CD4-positive, alpha-beta T cell (primary cell): Measurements from ENCODE around the gene SMIM41. TPM values are rescaled to one million over a fixed set of nuclear protein-coding genes. Genes with fewer than 3 reads are reported as not detected.

Experiments used
- ATAC-seq: fragments of 200-7000 bp; cut with Tn5 transposase; one replicate; pipeline ENCODE4 v1.10.0; 2022; ENCODE audit warnings: mild to moderate bottlenecking; ENCODE audit not compliant: poor library complexity
- CTCF ChIA-PET: fragments of 350-600 bp; sonication (Branson Sonifier 250); formaldehyde crosslinking; loops from one replicate; lab custom pipeline; 2021; ENCODE audit warnings: antibody characterized with exemption, inconsistent platforms; lab: Charles Lee
- POLR2A ChIA-PET: fragments of 350-600 bp; sonication (Branson Sonifier 250); formaldehyde crosslinking; loops from one replicate; lab custom pipeline; 2021; ENCODE audit warnings: antibody characterized with exemption, inconsistent platforms; lab: Charles Lee
- DNase-seq, 14 experiments: peaks; one replicate each; pipeline ENCODE4 v3.0.0-alpha.2; 2013 to 2020; ENCODE audit warnings: mixed read lengths in 2 of 14
- H3K27ac ChIP-seq, 2 donors: one replicate each; pipeline versions ENCODE4 v1.5.1 to v1.7.0; 2013; ENCODE audit warnings: low read length in 2 of 2, low read depth in 1 of 2, mild to moderate bottlenecking in 1 of 2
- H3K27me3 ChIP-seq, 2 experiments: 1 replicate in 1 of 2; 2 replicates in 1 of 2; pipeline versions ENCODE4 v1.6.1 to v1.7.0; 2013; ENCODE audit warnings: low read length in 2 of 2, control low read depth in 1 of 2, mild to moderate bottlenecking in 1 of 2, moderate library complexity in 1 of 2; ENCODE audit not compliant: insufficient read depth in 2 of 2, control insufficient read depth in 1 of 2
- H3K36me3 ChIP-seq: one replicate; pipeline ENCODE4 v1.6.1; 2013; ENCODE audit warnings: low read length, control low read depth; ENCODE audit not compliant: insufficient read depth
- H3K4me1 ChIP-seq: one replicate; pipeline ENCODE4 v1.6.1; 2013; ENCODE audit warnings: low read length, control low read depth; ENCODE audit not compliant: insufficient read depth
- H3K4me3 ChIP-seq: one replicate; pipeline ENCODE4 v1.5.1; 2013; ENCODE audit warnings: mild to moderate bottlenecking, low read length, moderate library complexity
- H3K9me3 ChIP-seq, 2 experiments: 1 replicate in 1 of 2; 2 replicates in 1 of 2; pipeline versions ENCODE4 v1.6.1 to v1.7.0; 2013; ENCODE audit warnings: low read length in 2 of 2, mild to moderate bottlenecking in 2 of 2, control low read depth in 1 of 2, moderate library complexity in 1 of 2; ENCODE audit not compliant: control insufficient read depth in 1 of 2, insufficient read depth in 1 of 2
- H3K27ac Mint-ChIP-seq: one replicate; pipeline ENCODE4 v1.8.0; 2020; ENCODE audit warnings: mixed read lengths
- H3K27me3 Mint-ChIP-seq: one replicate; pipeline ENCODE4 v1.8.0; 2021; ENCODE audit warnings: mixed read lengths
- H3K36me3 Mint-ChIP-seq: one replicate; pipeline ENCODE4 v1.8.0; 2021; ENCODE audit warnings: low read depth, mixed read lengths
- H3K4me1 Mint-ChIP-seq: one replicate; pipeline ENCODE4 v1.8.0; 2021; ENCODE audit warnings: low read depth, mixed read lengths
- H3K4me3 Mint-ChIP-seq: one replicate; pipeline ENCODE4 v1.8.0; 2020; ENCODE audit warnings: mild to moderate bottlenecking, mixed read lengths
- H3K9me3 Mint-ChIP-seq: one replicate; pipeline ENCODE4 v1.8.0; 2020; ENCODE audit warnings: mixed read lengths
- CTCF ChIP-seq: fragments of 200-600 bp; IDR thresholded peaks from one replicate; pipeline ENCODE4 v1.8.0; 2022; ENCODE audit warnings: antibody characterized with exemption, mild to moderate bottlenecking
- intact Hi-C, 2 experiments: fragments of 100-400 bp; cut with DNase I in 1 of 2; cut with micrococcal nuclease in 1 of 2; formaldehyde crosslinking; loops; one replicate each; pipeline versions ENCODE4 v1.15.1 to v1.9.0; 2023 to 2025; cut with DNase I, micrococcal nuclease
- total RNA-seq, 174 experiments: library from RNA in 2 of 174; stranded (reverse) in 2 of 174; gene quantifications; one replicate each; pipeline ENCODE4 v1.2.3 and lab custom pipeline; 2021 to 2026

Gene SMIM41
- total RNA-seq, 2 experiments from 2014 or later, result not detected

- ChIA-PET POLR2A (interaction anchor here (1.6 to 2.0 kb wide), 2 partner anchors 9 to 10 kb away, joined by 5 read pairs; partner anchors contain the start of genes ATG101 and NR4A1), CTCF (interaction anchor here (1.1 to 1.2 kb wide), 2 partner anchors 9 to 34 kb away, joined by 3 to 9 read pairs; no protein-coding TSS in a partner anchor)
- DNase-seq (no peak), ATAC-seq (no peak)
- no peaks in the 10 kb centered on the region for H3K4me1 ChIP-seq
- Mint-ChIP-seq H3K9me3 (no peaks in the 10 kb centered on the region), H3K27me3 (no peaks in the 10 kb centered on the region), H3K4me3 (no peak overlapping the region), H3K4me1 (no peaks in the 10 kb centered on the region), H3K27ac (no peak overlapping the region), H3K36me3 (peaks cover 4% of the 10 kb centered on the region)
- no peaks in the 10 kb centered on the region for H3K27me3 ChIP-seq
- H3K36me3 ChIP-seq, result peaks cover 10% of the 10 kb centered on the region
- intact Hi-C loops, result no loop called here
- no peak overlapping the region for H3K27ac ChIP-seq
- no peaks in the 10 kb centered on the region for H3K9me3 ChIP-seq
- no peak for TF ChIP-seq CTCF
- no peak overlapping the region for H3K4me3 ChIP-seq
Measured at GRCh38 chr12:52059582-52060497, 19.7 kb upstream of the SMIM41 start.

GRCh38 chr12:52060498-52061177 lies 18.9 kb upstream of the SMIM41 start:
- ChIA-PET POLR2A (interaction anchor here (1.6 to 2.2 kb wide), 3 partner anchors 9 to 10 kb away, joined by 5 to 6 read pairs (median 5); partner anchors contain the start of genes ATG101 and NR4A1), CTCF (interaction anchor here (2.5 kb wide), 1 partner anchor 35 kb away, joined by 11 read pairs; no protein-coding TSS in a partner anchor)
- DNase-seq, result no peak
- TF ChIP-seq CTCF, result no peak
- intact Hi-C loops, result no loop called here
- Histone ChIP-seq H3K27ac (no peak overlapping the region), H3K27me3 (no peaks in the 10 kb centered on the region), H3K4me1 (no peaks in the 10 kb centered on the region), H3K4me3 (no peak overlapping the region), H3K36me3 (peaks cover 10% of the 10 kb centered on the region), H3K9me3 (no peaks in the 10 kb centered on the region)
- no peaks in the 10 kb centered on the region for H3K9me3 Mint-ChIP-seq
- no peak overlapping the region for H3K4me3 Mint-ChIP-seq
- no peak overlapping the region for H3K27ac Mint-ChIP-seq
- H3K4me1 Mint-ChIP-seq, result no peaks in the 10 kb centered on the region
- no peak for ATAC-seq
- no peaks in the 10 kb centered on the region for H3K27me3 Mint-ChIP-seq
- H3K36me3 Mint-ChIP-seq, result peaks cover 4% of the 10 kb centered on the region

- intact Hi-C loops, result no loop called here
- Mint-ChIP-seq H3K27ac (no peak overlapping the region), H3K4me1 (no peaks in the 10 kb centered on the region), H3K27me3 (no peaks in the 10 kb centered on the region), H3K36me3 (peaks cover 4% of the 10 kb centered on the region), H3K4me3 (no peak overlapping the region), H3K9me3 (no peaks in the 10 kb centered on the region)
- Histone ChIP-seq H3K27me3 (no peaks in the 10 kb centered on the region), H3K36me3 (peaks cover 10% of the 10 kb centered on the region), H3K4me1 (no peaks in the 10 kb centered on the region), H3K27ac (no peak overlapping the region), H3K9me3 (no peaks in the 10 kb centered on the region), H3K4me3 (no peak overlapping the region)
- ChIA-PET CTCF (interaction anchor here (2.5 kb wide), 1 partner anchor 36 kb away, joined by 11 read pairs; no protein-coding TSS in a partner anchor), POLR2A (interaction anchor here (1.6 to 2.2 kb wide), 2 partner anchors 8 to 10 kb away, joined by 5 to 6 read pairs; partner anchors contain the start of genes ATG101 and NR4A1)
- no peak for TF ChIP-seq CTCF
- DNase-seq (no peak), ATAC-seq (no peak)
Measured at GRCh38 chr12:52061470-52062166, 17.9 kb upstream of the SMIM41 start.
